ENCODE results near the gene IGDCC3.

Gene IGDCC3

DNA sequence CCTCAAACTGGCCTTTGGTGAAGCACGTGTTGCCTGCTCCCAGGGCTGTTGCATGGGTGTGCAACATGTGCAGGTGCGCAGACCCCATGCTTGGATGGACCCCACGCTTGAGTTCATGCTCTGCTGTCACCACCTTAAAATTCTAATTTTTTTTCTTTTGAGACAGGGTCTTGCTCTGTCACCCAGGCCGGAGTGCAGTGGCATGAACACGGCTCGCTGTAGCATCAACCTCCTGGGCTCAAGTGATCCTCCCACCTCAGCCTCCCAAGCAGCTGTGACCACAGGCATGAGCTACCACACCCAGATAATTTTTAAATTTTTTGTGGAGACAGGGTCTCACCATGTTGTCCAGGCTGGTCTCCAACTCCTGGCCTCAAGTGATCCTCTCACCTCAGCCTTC lies 9.1 kb upstream of the IGDCC3 start:
- Histone ChIP-seq H2AK5ac (ENCODE audit: low read length, severe bottlenecking) (no peak overlapping the region), H3K23ac (ENCODE audit: low read length in 2 of 2) (no peak overlapping the region), H2BK12ac (ENCODE audit: low read length in 2 of 2) (no peak overlapping the region), H3K4ac (ENCODE audit: low read depth in 1 of 2, low read length in 2 of 2) (no peak overlapping the region), H3K27me3 (ENCODE audit: control insufficient read depth in 1 of 2, insufficient read depth in 1 of 2, low read length in 2 of 2) (peaks cover 0 to 38% of the 10 kb centered on the region in 2 experiments), H3K36me3 (ENCODE audit: control insufficient read depth in 1 of 2, insufficient read depth in 2 of 2, low read depth in 1 of 2, low read length in 2 of 2) (peaks cover 5 to 84% of the 10 kb centered on the region in 2 experiments), H4K8ac (ENCODE audit: low read length) (peak overlapping the region; percentile 47), H3K14ac (ENCODE audit: low read length in 2 of 2) (no peak overlapping the region), H2BK120ac (ENCODE audit: low read depth, low read length) (no peak overlapping the region), H3K18ac (ENCODE audit: low read depth in 1 of 2, low read length in 2 of 2) (no peak overlapping the region), H3K9ac (ENCODE audit: low read length) (no peak overlapping the region), H3K79me1 (replicated peaks; ENCODE audit: low read length, poor library complexity, severe bottlenecking) (peaks cover 2% of the 10 kb centered on the region), H3K4me3 (ENCODE audit: insufficient read depth in 1 of 2, low read depth in 1 of 2, low read length in 2 of 2) (no peak overlapping the region), H3K27ac (ENCODE audit: low read length, poor library complexity, severe bottlenecking) (no peak overlapping the region), H2BK15ac (ENCODE audit: low read depth, poor library complexity, severe bottlenecking) (no peak overlapping the region), H3K4me1 (ENCODE audit: control insufficient read depth, insufficient read depth, low read depth, low read length) (peaks cover 11% of the 10 kb centered on the region), H2BK5ac (ENCODE audit: low read depth, low read length, poor library complexity, severe bottlenecking) (no peak overlapping the region), H3K9me3 (ENCODE audit: control insufficient read depth, low read length) (no peaks in the 10 kb centered on the region), H2AFZ (ENCODE audit: low read depth, low read length) (no peak overlapping the region), H4K91ac (ENCODE audit: low read length) (peak overlapping the region; percentile 6), H3K4me2 (ENCODE audit: low read length, poor library complexity, severe bottlenecking) (no peak overlapping the region)
- no peak for DNase-seq
- WGBS, result 96% methylated on average over 6 of the region's 6 CpGs

DNA sequence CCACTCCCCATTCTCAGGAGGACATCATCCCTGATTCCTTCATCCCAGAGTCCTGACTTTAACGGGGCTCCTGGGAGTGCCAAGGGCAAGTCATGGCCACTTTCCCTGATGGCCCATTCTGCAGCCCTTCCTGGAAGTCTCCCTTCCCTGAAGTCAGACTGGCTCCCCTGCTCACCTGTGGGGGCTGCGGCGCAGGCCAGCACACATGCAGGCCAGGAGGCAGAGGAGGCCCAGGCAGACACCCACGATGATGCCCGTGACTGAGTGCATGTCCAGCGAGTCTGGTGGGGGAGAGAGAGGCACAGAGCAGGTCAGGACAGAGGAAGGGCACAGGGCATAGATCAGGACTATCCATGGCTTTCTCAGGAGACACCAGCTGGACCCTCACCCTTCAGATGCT lies 8.6 kb upstream of the IGDCC3 start:
- WGBS, result 92% methylated on average over 6 of the region's 6 CpGs
- Histone ChIP-seq H3K4me3 (ENCODE audit: insufficient read depth in 1 of 2, low read depth in 1 of 2, low read length in 2 of 2) (no peak overlapping the region), H3K9ac (ENCODE audit: low read length) (no peak overlapping the region)

DNA sequence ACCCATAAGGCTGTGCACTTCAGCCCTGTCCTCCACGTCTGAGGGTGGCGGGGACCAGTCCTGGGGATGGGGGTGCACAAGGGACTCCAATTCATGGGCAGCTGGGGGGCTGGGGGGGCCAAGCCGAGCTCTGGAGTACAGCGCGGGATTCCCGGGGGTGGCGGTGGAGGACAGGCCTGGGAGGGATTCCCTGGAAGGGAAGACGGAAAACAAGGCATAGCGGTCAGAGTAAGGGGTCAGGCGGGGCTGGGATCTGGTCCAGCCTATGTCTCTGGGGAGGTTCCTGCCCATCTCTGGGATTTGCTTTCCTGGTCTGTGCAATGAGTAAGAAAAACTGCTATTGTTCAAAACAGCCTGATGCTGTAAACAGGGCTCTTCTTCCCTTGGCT lies 8.1 kb upstream of the IGDCC3 start:
- peaks cover 5 to 75% of the 10 kb centered on the region in 2 experiments for H3K36me3 ChIP-seq (ENCODE audit: control insufficient read depth in 1 of 2, insufficient read depth in 2 of 2, low read depth in 1 of 2, low read length in 2 of 2)
- no peak overlapping the region for H2AK5ac ChIP-seq (ENCODE audit: low read length, severe bottlenecking)
- no peak overlapping the region for H3K23ac ChIP-seq (ENCODE audit: low read length in 2 of 2)
- H2BK5ac ChIP-seq (ENCODE audit: low read depth, low read length, poor library complexity, severe bottlenecking), result no peak overlapping the region
- H4K8ac ChIP-seq (ENCODE audit: low read length), result peak overlapping the region; percentile 43
- no peak overlapping the region for H3K14ac ChIP-seq (ENCODE audit: low read length in 2 of 2)
- H3K27ac ChIP-seq (ENCODE audit: low read length, poor library complexity, severe bottlenecking), result no peak overlapping the region
- H3K9ac ChIP-seq (ENCODE audit: low read length), result no peak overlapping the region
- 45% methylated on average over 10 of the region's 10 CpGs for whole genome bisulfite sequencing
- H3K18ac ChIP-seq (ENCODE audit: low read depth in 1 of 2, low read length in 2 of 2), result no peak overlapping the region
- no peak for DNase-seq
- H4K91ac ChIP-seq (ENCODE audit: low read length), result peak overlapping the region; percentile 41
- H3K4me3 ChIP-seq (ENCODE audit: insufficient read depth in 1 of 2, low read depth in 1 of 2, low read length in 2 of 2), result no peak overlapping the region
- H3K79me1 ChIP-seq (replicated peaks; ENCODE audit: low read length, poor library complexity, severe bottlenecking), result peaks cover 2% of the 10 kb centered on the region
- peaks cover 0 to 45% of the 10 kb centered on the region in 2 experiments for H3K27me3 ChIP-seq (ENCODE audit: control insufficient read depth in 1 of 2, insufficient read depth in 1 of 2, low read length in 2 of 2)
- no peak overlapping the region for H2AFZ ChIP-seq (ENCODE audit: low read depth, low read length)
- H3K4ac ChIP-seq (ENCODE audit: low read depth in 1 of 2, low read length in 2 of 2), result no peak overlapping the region
- H3K4me1 ChIP-seq (ENCODE audit: control insufficient read depth, insufficient read depth, low read depth, low read length), result peaks cover 11% of the 10 kb centered on the region
- no peak overlapping the region for H3K4me2 ChIP-seq (ENCODE audit: low read length, poor library complexity, severe bottlenecking)
- no peaks in the 10 kb centered on the region for H3K9me3 ChIP-seq (ENCODE audit: control insufficient read depth, low read length)
- H2BK120ac ChIP-seq (ENCODE audit: low read depth, low read length), result peak overlapping the region; percentile 27
- peak overlapping the region; percentile 37 for H2BK15ac ChIP-seq (ENCODE audit: low read depth, poor library complexity, severe bottlenecking)
- peak overlapping the region in 1 of 2 experiments; percentile 68 for H2BK12ac ChIP-seq (ENCODE audit: low read length in 2 of 2)

More for the DNA sequence above, 8.6 kb upstream of the IGDCC3 start:
- H3K18ac ChIP-seq (ENCODE audit: low read depth in 1 of 2, low read length in 2 of 2), result no peak overlapping the region
- peak overlapping the region in 1 of 2 experiments; percentile 68 for H2BK12ac ChIP-seq (ENCODE audit: low read length in 2 of 2)
- peaks cover 5 to 79% of the 10 kb centered on the region in 2 experiments for H3K36me3 ChIP-seq (ENCODE audit: control insufficient read depth in 1 of 2, insufficient read depth in 2 of 2, low read depth in 1 of 2, low read length in 2 of 2)
- peak overlapping the region in 1 of 2 experiments; percentile 74 for H3K14ac ChIP-seq (ENCODE audit: low read length in 2 of 2)
- H3K27ac ChIP-seq (ENCODE audit: low read length, poor library complexity, severe bottlenecking), result no peak overlapping the region
- no peak overlapping the region for H2BK5ac ChIP-seq (ENCODE audit: low read depth, low read length, poor library complexity, severe bottlenecking)
- H3K4ac ChIP-seq (ENCODE audit: low read depth in 1 of 2, low read length in 2 of 2), result no peak overlapping the region
- H3K9me3 ChIP-seq (ENCODE audit: control insufficient read depth, low read length), result no peaks in the 10 kb centered on the region
- H3K27me3 ChIP-seq (ENCODE audit: control insufficient read depth in 1 of 2, insufficient read depth in 1 of 2, low read length in 2 of 2), result peaks cover 0 to 40% of the 10 kb centered on the region in 2 experiments
- H3K4me1 ChIP-seq (ENCODE audit: control insufficient read depth, insufficient read depth, low read depth, low read length), result peaks cover 11% of the 10 kb centered on the region
- DNase-seq, result no peak
- H3K23ac ChIP-seq (ENCODE audit: low read length in 2 of 2), result peak overlapping the region in 1 of 2 experiments; percentile 50
- no peak overlapping the region for H2AFZ ChIP-seq (ENCODE audit: low read depth, low read length)
- peak overlapping the region; percentile 6 for H4K91ac ChIP-seq (ENCODE audit: low read length)
- no peak overlapping the region for H2BK120ac ChIP-seq (ENCODE audit: low read depth, low read length)
- peaks cover 2% of the 10 kb centered on the region for H3K79me1 ChIP-seq (replicated peaks; ENCODE audit: low read length, poor library complexity, severe bottlenecking)
- no peak overlapping the region for H2AK5ac ChIP-seq (ENCODE audit: low read length, severe bottlenecking)
- H2BK15ac ChIP-seq (ENCODE audit: low read depth, poor library complexity, severe bottlenecking), result no peak overlapping the region
- no peak overlapping the region for H3K4me2 ChIP-seq (ENCODE audit: low read length, poor library complexity, severe bottlenecking)
- H4K8ac ChIP-seq (ENCODE audit: low read length), result peak overlapping the region; percentile 47

DNA sequence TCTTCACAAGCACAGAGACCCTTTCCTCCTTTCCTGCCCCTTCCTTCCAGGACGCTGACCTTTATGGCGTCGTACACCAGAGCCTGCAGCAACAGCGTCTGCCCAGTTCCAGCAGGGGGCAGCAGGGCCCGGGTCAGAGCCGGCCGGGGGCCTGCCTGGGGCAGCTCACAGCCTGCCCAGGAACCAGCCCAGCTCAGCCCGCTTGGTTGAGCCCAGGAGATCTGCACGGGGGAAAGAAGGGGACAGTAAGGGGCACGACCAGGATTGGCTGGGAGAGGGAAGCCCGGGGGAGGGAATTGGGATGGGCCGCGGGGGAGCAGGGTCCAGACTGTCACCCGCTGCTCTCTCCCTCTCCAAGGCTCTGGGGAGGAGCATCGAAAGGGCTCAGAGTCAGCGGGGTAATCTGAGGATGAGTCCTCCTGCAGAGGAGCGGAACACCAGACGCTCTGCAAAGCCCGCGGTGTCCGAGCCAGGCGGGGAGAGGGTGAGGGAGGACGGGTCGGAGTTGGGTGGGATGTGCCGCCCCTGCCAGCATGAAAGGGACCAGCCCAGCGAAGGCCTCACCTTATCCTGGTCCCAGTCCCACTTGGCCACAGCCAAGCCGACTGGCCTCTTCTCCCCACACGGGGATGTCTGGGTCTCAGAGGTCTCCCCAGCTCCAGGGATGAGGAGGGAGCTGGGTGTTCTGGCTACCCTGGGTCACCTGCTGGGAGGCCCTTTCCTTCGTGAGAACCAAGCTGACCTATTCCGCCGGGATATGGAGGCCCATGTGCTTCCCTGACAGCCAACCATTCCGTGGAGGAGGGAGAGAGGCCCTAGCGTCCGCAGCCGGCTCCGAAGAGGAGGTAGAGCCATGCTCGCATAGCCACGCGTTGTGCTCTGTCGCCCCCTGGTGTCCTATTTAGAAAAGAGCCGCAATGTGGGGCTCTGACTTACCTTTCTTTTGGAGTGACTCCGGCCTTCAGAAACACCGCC lies 7.4 kb upstream of the IGDCC3 start:
- Histone ChIP-seq H2BK12ac (ENCODE audit: low read length in 2 of 2) (peak overlapping the region in 1 of 2 experiments; percentile 27), H2BK15ac (ENCODE audit: low read depth, poor library complexity, severe bottlenecking) (peak overlapping the region; percentile 2), H4K91ac (ENCODE audit: low read length) (peak overlapping the region; percentile 5), H3K36me3 (ENCODE audit: control insufficient read depth in 1 of 2, insufficient read depth in 2 of 2, low read depth in 1 of 2, low read length in 2 of 2) (peaks cover 5 to 78% of the 10 kb centered on the region in 2 experiments), H3K4me1 (ENCODE audit: control insufficient read depth, insufficient read depth, low read depth, low read length) (peaks cover 11% of the 10 kb centered on the region), H4K8ac (ENCODE audit: low read length) (peak overlapping the region; percentile 92), H3K9ac (ENCODE audit: low read length) (no peak overlapping the region), H3K9me3 (ENCODE audit: control insufficient read depth, low read length) (no peaks in the 10 kb centered on the region), H3K27ac (ENCODE audit: low read length, poor library complexity, severe bottlenecking) (no peak overlapping the region), H3K27me3 (ENCODE audit: control insufficient read depth in 1 of 2, insufficient read depth in 1 of 2, low read length in 2 of 2) (peaks cover 0 to 47% of the 10 kb centered on the region in 2 experiments), H3K23ac (ENCODE audit: low read length in 2 of 2) (no peak overlapping the region), H3K4ac (ENCODE audit: low read depth in 1 of 2, low read length in 2 of 2) (peak overlapping the region in 1 of 2 experiments; percentile 74), H2AK5ac (ENCODE audit: low read length, severe bottlenecking) (no peak overlapping the region), H3K4me3 (ENCODE audit: insufficient read depth in 1 of 2, low read depth in 1 of 2, low read length in 2 of 2) (no peak overlapping the region), H2BK120ac (ENCODE audit: low read depth, low read length) (peak overlapping the region; percentile 56), H2AFZ (ENCODE audit: low read depth, low read length) (peak overlapping the region; percentile 57), H3K79me1 (replicated peaks; ENCODE audit: low read length, poor library complexity, severe bottlenecking) (peaks cover 2% of the 10 kb centered on the region), H3K14ac (ENCODE audit: low read length in 2 of 2) (peak overlapping the region in 1 of 2 experiments; percentile 12), H2BK5ac (ENCODE audit: low read depth, low read length, poor library complexity, severe bottlenecking) (no peak overlapping the region), H3K4me2 (ENCODE audit: low read length, poor library complexity, severe bottlenecking) (peak overlapping the region; percentile 7), H3K18ac (ENCODE audit: low read depth in 1 of 2, low read length in 2 of 2) (peak overlapping the region; percentile 1 to 70)
- 6% methylated on average over 39 of the region's 43 CpGs for WGBS
- DNase-seq, result peak; percentile 91

Data from mesenchymal stem cell (in vitro differentiated cells and primary cell).